HL-60/S4 (cell line): ENCODE measurements around the gene JAK1.
"Not testable (repeated sequence)": the region's sequence is repeated elsewhere in the genome, so short reads cannot be mapped to it uniquely, and the experiment has no call there.

Experiments used
- in situ Hi-C: fragments of 300-500 bp; cut with MboI; formaldehyde crosslinking; loops from 2 replicates; pipeline ENCODE4 v1.14.3; 2022; ENCODE audit warnings: low sequenced_read_pairs

JAK1 gene

DNA sequence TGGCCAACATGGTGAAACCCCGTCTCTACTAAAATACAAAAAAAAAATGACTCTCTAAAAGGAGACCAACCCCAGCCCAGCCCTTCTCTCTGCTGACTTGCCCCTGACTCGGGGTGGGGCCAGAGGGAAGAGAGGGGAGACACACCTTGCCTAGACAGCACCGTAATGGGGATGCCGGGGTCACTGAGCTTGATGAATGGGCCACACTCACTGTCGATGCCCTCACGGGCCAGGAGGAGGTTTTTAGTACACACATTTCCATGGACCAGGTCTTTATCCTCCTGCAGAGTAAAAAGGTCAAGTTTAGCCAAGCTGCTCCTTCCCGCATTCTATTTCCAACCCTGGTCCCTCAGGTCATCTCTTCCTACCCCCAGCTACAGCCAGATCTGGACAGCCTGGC, 121.7 kb downstream of the JAK1 start:
- in situ Hi-C loops = loop anchor here (25.0 kb wide), 1 partner anchor 582 kb away; no protein-coding TSS in a partner anchor

DNA sequence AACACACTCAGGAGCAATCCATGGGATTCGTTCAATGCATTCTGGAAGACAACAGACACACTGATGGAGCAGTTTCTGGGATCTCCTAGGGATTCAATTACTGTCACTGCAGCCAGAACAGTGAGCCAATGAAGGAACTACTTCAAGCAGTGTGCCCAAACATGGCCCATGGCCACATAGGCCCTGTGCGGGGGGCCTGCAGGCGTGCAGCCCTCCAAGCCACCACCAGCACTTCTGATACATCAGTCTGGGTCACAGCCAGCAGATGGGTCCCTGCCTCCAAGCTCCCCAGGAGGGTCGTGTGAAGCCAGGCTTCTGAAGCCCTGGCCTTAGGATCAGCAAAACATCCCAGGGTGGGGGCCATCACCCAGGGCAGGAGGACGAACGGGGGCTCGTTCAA, 122.2 kb downstream of the JAK1 start:
- in situ Hi-C loops = loop anchor here (25.0 kb wide), 1 partner anchor 582 kb away; no protein-coding TSS in a partner anchor

DNA sequence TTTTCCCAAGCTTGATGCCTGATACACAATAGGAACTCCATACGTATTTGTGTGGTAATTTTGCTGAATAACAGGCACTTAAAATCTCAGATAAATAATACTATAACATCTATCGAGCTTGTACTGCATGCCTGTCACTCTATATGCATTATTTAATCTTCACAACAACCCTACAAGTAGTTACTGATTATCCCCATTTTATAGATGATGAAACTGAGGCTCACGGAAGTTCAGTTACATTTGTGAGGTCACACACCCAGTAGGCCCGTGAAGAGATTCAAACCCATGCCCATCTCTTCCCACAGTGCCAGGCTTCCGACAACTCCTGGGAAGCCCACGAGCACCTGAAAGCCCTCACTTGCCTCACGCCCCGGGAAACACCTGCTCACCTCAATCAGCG, 122.7 kb downstream of the JAK1 start:
- in situ Hi-C loops = loop anchor here (25.0 kb wide), 1 partner anchor 581 kb away; no protein-coding TSS in a partner anchor

DNA sequence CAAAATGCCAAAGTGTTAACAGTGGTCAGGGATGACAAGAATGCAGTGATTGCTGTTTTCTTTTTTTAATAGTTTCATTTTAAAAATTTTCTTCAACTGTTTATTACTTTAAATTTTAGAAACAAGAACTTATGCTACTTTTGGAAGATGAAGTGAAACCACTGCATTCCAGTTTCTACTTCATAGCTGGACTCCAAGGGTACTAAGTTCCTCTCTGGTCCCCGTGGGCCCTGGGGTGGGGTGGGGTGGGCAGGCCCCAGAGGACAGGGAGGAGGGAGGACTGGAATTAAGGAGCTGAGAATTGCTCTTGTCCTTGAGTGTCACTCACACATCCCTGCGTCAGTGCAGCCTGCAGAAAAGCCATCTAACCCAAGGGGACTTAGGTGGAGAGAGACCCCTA, 124.1 kb downstream of the JAK1 start:
- in situ Hi-C loops = loop anchor here (25.0 kb wide), 1 partner anchor 580 kb away; no protein-coding TSS in a partner anchor

DNA sequence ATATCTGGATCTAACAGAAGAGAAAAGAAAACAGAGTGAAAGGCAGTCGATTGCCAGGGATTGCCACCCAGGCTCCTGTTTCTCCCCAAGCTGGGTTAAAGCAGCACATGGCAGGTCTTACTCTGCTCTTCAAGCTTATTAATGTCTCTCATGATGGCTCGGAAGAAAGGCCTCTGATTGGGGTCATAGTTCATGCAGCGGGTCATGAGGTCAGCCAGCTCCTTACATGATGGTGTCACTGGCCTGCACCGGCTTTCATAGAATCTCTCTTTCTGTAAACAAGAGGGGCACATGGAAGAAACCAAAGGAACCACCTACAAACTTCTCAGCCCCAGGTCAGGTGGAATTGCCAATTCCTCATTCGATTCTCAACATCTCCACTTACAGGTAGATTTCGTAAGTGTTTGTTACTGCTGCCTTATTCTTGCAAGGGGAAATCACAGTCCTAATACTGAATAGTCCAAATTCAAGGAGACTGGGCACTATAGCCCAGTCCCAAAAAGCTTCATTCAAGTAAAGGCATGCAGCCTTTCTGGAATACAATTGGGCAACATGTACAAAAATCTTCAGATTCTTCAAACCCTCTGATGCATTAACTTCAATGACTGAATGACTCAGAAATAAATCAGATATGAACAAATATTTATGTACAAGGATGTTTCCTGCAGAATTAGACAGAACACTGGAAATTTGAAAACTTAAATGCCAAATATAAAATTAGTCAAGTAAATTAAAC, 124.9 kb downstream of the JAK1 start:
- in situ Hi-C loops = loop anchor here (25.0 kb wide), 1 partner anchor 579 kb away; no protein-coding TSS in a partner anchor

DNA sequence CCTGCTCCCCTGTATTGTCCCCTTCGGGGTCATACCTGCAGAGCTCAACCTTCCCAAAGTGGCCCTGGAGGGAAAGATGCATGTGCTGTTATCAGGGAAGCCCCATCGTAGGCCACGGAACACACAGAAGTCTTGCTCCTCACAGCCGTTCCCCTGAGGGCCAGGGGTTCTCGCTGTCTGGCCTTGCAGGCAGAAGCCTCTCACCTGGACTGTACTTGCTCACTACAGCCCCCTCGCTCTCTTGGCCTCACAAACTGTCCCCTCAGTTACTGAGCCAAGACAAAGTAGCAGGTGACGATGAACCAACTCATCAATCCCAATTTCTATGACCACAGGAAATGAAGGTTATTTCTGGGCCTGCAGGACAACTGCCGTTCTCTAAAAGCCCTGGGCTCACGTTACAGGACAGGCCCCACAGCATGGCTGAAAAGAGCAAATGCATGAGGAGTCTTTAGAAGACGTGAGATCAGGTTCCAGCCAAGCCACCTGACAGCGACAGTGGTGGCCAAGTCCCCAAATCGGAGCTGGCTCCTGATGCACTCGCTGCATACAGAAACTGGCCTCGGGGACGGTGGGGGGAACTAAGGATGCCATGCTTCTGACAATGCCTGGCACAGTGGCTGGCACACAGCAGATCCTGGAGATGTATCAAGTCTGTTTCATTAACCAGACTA, 126.5 kb downstream of the JAK1 start:
- in situ Hi-C loops = loop anchor here (25.0 kb wide), 1 partner anchor 578 kb away; no protein-coding TSS in a partner anchor

DNA sequence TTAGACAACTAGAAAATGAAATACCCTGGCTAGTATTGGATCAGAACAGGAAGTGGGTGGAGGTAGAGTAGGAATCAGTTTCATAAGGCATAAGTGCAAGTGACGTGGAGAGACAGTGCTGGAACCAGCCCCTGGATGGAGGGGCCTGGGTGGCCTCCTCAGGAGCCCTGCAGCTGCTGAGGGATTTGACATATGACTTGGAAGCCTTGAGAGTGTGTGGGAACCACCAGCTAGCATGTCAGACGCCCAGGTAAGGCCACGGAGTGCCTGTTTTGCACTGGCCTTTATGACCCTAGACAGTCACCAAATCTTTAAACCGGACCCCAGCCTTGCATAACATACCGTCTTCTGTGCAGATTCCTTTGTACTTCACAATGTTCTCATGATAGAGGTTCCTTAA, 127.1 kb downstream of the JAK1 start:
- in situ Hi-C loops = loop anchor here (25.0 kb wide), 1 partner anchor 577 kb away; no protein-coding TSS in a partner anchor

DNA sequence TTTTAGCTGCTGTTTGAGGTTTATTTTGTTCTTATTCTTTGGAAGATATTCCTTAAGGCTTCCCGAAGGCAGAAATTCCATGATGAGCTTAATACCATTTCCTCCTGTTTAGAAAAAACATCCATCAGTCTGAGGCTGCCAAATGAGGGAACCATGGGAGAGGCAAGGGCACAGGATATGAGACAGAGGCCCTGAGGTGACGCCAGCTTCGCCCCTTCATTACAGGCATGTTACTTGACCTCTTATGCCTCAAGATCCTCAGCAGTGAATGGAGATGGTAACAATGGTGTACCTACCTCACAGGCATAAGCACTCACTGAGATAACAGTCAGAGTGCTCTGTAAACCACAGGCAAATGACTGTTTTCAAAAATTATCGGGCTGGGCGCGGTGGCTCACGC, 127.9 kb downstream of the JAK1 start:
- in situ Hi-C loops = loop anchor here (25.0 kb wide), 1 partner anchor 576 kb away; no protein-coding TSS in a partner anchor

DNA sequence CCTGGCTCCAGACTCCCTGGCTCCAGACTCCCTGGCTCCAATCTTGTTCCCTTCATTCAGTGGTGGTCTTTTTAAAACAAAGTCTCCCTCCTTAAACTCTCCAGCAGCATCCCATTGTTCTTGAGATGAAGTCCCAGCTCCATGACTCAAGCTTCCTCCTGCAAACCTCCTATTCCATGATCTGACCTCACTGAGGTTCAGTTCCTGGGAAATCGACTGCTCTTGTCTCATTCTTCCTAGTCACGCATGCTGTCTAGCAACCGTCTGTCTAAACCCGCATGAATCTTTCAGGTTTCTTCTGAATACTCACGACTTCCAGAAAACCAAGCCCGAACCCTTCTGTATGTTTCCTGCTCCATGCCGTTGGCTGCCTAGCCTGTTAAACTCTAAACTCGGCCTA, 129.5 kb downstream of the JAK1 start:
- in situ Hi-C loops = loop anchor here (25.0 kb wide), 1 partner anchor 575 kb away; no protein-coding TSS in a partner anchor

DNA sequence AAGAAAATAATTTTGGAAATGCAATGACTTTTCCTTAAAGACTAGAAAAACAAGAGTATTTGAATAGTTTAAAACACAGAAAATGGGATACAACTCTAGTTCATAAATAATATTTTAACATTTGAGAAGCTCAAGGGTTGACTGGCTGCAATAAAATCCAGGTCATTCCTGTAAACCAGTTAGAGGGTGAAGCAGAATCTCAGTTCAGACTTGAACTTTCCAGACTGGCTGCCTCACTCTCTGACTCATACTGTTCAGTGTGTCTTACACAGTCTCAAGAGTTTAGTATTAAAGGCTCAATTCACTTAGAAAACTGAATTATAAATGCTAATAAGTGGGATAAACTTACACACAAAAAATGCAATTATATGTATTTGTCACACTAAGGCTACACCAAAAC, 131.6 kb downstream of the JAK1 start:
- in situ Hi-C loops = loop anchor here (25.0 kb wide), 1 partner anchor 572 kb away; no protein-coding TSS in a partner anchor

DNA sequence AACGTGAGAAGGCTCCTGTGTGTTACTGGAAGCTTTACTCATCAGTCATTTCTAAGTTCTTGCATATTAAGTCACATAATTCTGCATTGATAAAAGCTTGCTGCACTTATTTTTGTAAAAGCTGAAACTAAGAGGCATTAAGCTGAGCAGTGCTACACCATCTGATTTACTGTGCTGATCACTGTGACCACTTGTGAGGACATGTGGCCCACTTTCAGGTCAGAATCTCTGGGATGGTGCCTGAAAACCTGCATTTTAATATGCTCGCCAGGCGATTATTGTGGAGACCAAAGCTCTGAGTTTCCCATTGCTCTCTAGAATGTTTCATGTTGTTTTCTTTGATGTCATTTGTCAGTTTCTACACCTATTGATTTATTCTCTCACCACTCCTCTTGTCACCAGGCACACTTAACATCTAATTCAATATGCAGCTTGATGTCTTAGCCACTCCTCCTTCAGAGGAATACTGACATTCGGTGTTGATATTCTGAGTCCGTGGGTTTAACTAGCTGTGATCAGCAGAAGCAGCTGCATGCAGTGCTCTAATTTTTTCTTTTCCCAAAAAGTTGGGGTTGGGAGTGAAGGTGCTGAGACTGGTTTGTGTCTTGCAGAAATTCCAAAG, 136.2 kb downstream of the JAK1 start:
- in situ Hi-C loops = loop anchor here (25.0 kb wide), 1 partner anchor 568 kb away; no protein-coding TSS in a partner anchor

DNA sequence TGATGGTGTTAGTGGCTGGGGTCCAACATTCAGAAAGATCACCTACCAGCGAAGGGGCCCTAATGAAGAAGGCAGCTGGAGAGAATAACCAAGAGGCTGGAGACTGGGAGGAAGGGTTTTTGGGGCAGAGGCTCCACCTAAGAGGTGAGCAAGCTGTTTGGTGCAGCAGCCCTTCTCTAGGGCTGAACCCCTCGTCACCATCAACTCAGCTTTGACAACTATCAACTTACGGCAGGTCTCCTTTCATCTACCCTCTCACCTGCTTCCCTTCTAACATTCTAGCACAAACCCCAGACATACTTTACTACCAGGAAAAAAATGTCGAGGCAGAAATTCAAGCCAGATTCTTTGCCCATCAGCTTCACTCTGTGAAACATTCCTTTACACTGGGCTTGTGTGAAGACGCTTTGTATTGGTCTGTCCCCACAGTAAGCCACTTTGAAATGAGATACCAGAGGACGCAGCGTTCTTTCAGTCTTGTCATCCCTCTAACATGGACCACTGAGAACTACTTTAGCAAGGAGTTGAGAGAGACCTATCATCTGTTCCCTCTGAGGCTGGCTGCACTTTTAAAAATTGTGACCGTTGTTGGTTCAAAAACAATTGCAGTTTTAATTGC, 136.8 kb downstream of the JAK1 start:
- in situ Hi-C loops = loop anchor here (25.0 kb wide), 1 partner anchor 567 kb away; no protein-coding TSS in a partner anchor

DNA sequence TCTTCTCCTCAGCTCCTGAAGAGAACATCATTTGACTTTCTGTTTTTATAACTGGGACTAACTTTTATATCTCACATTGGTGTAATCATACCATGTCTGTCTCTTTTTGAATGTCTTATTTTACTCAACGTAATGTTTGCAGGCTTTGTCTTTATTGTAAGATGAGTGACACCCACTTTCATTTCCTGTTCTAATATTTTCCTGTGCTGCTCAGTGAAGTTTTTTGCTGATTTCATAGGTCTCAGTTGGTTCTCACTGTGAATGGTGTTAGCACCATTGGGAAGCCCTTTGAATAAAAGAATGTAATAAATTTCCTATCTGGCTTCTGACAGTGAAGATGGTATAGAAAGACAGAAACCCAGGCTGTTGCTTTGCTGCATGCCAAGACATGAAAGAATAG, 137.5 kb downstream of the JAK1 start:
- in situ Hi-C loops = loop anchor here (25.0 kb wide), 1 partner anchor 567 kb away; no protein-coding TSS in a partner anchor

DNA sequence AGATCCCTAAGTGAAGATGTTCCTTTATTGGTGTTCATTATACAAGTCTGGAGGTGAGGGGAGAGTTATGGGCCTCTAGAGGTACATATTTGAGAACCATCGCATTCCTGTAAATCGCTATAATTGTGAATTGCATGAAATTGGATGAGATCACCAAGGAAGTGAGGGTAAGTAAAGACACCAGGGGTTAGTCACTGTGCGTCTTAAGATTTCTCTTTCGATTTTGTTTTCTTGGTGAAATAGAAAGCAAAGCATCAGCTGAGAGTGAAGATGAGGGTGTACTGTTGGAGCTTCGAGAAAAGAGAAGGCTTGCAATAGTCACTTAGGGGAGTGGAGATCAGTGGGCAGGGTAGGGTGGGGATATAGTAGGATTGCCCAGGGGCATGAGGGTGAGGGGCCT, 139.4 kb downstream of the JAK1 start:
- in situ Hi-C loops = loop anchor here (25.0 kb wide), 1 partner anchor 565 kb away; no protein-coding TSS in a partner anchor

DNA sequence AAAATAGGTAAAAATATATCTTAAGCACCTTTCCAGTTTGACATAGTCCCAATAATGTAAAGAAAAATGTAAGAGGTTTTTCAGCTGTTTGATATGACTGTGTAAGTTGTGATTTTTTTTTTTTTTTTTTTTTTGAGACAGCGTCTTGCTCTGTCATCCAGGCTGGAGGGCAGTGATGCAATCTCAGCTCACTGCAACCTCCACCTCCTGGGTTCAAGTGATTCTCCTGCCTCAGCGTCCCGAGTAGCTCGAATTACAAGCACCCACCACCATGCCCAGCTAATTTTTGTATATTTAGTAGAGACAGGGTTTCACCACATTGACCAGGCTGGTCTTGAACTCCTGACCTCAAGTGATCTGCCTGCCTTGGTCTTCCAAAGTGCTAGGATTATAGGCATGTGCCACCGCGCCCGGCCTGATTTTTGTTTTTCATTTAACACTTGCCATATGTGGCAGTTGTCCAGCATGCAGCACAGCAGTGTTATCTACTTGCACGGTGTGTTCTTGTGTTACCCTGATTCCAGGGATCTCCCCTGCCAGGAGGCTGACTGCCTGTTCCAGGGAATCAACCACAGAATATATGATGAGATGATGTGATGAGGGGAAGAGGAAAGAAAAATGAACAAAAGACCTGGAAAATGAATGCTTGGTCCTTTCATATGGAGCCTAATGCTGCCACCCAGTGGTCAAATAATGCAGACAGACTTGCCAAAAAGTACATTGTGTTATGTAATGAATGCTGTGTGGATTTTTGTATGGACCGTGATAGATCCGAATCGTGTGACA, 142.5 kb downstream of the JAK1 start:
- in situ Hi-C loops = no loop called here

DNA sequence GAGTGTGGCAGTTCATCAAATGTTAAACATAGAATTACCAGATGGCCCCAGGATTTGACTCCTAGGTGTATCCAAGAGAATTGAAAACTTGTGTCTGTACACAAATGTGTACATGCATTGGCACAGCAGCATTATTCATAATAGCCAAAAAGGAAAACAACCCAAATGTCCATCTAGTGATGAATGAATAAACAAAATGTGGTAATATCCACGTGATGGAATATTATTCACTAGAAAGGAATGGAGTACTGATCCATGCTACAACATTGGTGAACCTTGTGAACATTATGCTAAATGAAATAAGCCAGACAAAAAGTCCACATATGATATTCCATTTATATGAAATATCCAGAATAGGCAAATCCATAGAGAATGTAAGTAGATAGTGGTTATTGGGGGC, 143.7 kb downstream of the JAK1 start:
- in situ Hi-C loops = no loop called here

DNA sequence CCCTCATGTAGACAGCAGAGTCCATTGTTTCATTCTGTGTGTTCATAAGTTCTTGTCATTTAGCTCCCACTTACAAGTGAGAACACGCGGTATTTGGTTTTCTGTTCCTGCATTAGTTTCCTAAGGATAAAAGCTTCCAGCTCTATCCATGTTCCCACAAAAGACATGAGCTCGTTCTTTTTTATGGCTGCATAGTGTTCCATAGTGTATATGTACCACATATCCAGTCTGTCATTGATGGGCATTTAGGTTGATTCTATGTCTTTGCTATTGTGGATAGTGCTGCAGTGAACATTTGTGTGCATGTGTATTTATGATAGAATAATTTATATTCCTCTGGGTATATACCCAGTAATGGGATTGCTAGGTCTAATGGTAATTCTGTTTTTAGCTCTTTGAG, 145.8 kb downstream of the JAK1 start:
- in situ Hi-C loops = not testable (repeated sequence)

DNA sequence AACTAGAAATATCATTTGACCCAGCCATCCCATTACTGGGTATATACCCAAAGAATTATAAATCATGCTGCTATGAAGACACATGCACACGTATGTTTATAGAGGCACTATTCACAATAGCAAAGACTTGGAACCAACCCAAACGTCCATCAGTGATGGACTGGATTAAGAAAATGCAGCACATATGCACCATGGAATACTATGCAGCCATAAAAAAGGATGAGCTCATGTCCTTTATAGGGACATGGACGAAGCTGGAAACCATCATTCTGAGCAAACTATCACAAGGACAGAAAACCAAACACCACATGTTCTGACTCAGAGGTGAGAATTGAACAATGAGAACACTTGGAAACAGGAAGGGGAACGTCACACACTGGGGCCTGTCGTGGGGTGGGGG, 149.0 kb downstream of the JAK1 start:
- in situ Hi-C loops = not testable (repeated sequence)

DNA sequence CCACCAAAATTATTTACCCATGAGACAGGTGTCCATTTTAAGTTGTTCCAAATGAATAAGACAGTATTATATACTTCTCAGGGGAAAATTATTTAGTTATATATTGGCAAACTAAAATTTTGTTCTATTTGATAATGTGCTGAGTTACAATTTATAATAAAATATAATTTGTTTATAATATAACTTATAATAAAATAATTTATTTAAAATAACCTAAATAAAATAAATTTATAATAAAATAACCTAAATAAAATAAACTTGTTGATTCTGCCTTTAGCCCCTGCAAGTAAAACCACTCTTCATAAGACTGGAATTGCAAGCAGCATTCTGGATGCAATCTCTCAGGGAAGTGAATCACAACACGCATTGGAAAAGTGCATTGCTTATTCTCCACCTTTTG, 151.9 kb downstream of the JAK1 start:
- in situ Hi-C loops = no loop called here

DNA sequence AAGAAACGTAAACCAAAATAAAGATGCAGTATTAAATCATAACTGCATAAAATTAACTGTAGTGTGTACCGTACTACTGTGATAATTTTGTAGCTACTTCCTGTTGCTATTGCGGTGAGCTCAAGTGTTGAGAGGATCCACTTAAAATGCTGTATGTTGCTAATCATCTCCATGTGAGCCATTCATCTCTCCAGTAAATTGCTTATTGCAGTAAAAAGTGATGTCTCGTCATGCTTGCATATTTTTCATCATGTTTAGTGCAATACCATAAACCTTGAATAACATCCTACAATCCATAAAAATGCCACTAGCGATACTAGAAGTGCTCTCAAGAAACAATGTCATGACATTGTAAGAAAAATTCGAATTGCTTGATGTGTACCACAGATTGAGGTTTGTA, 155.2 kb downstream of the JAK1 start:
- in situ Hi-C loops = no loop called here
